K562 (cell line): Measurements from ENCODE around the gene TAF1L. TPM values are rescaled to one million over a fixed set of nuclear protein-coding genes. Genes with fewer than 3 reads are reported as not detected.

ENCODE experiments used
- ATF3 ChIP-seq, 2 experiments: fragments of 450-650 bp in 1 of 2; sonication (generic) in 1 of 2; formaldehyde crosslinking in 1 of 2; IDR thresholded peaks in 1 of 2; conservative IDR thresholded peaks in 1 of 2; 2 replicates each; pipeline versions ENCODE4 v1.6.1 to v1.8.1; 2016 to 2023; ENCODE audit warnings: mild to moderate bottlenecking in 2 of 2, moderate library complexity in 2 of 2, inconsistent platforms in 1 of 2, missing genetic modification reagents in 1 of 2
- HIVEP1 ChIP-seq: fragments of 250-450 bp; sonication (Bioruptor Pico); IDR thresholded peaks from 2 replicates; pipeline ENCODE4 v1.4.0; 2020; ENCODE audit warnings: mild to moderate bottlenecking
- MAFK ChIP-seq: IDR thresholded peaks from 2 replicates; pipeline ENCODE4 v1.6.1; 2011; ENCODE audit warnings: low read length, improper control_type of control experiment
- NR2C1 ChIP-seq, 2 experiments: fragments of 450-650 bp; IDR thresholded peaks; 2 replicates each; pipeline ENCODE4 v1.6.1; 2017; ENCODE audit warnings: mild to moderate bottlenecking in 2 of 2, antibody characterized with exemption in 1 of 2, inconsistent platforms in 1 of 2, missing compliant biosample characterization in 1 of 2, missing genetic modification characterization in 1 of 2
- SREBF1 ChIP-seq: fragments of 150-350 bp; IDR thresholded peaks from 2 replicates; pipeline ENCODE4 v1.6.1; 2014; ENCODE audit warnings: antibody characterized with exemption, low read depth, low read length, borderline replicate concordance
- TAL1 ChIP-seq: fragments of 450-650 bp; IDR thresholded peaks from 2 replicates; pipeline ENCODE4 v1.6.1; 2016; ENCODE audit warnings: mild to moderate bottlenecking
- TOE1 ChIP-seq, 2 experiments: fragments of 450-650 bp in 1 of 2; sonication (generic) in 1 of 2; formaldehyde crosslinking in 1 of 2; IDR thresholded peaks; 2 replicates each; pipeline versions ENCODE4 v1.7.1 to v1.8.0; 2016 to 2022; ENCODE audit warnings: borderline replicate concordance in 2 of 2, mild to moderate bottlenecking in 2 of 2, antibody characterized with exemption in 1 of 2, inconsistent platforms in 1 of 2, low read depth in 1 of 2, missing genetic modification reagents in 1 of 2, moderate library complexity in 1 of 2
- ZBTB40 ChIP-seq, 2 experiments: fragments of 450-650 bp in 1 of 2; sonication (generic) in 1 of 2; formaldehyde crosslinking in 1 of 2; IDR thresholded peaks; 2 replicates each; pipeline versions ENCODE4 v1.7.1 to v1.9.0; 2016 to 2022; ENCODE audit warnings: inconsistent platforms in 1 of 2, mild to moderate bottlenecking in 1 of 2, missing genetic modification reagents in 1 of 2
- ZBTB9 ChIP-seq: fragments of 450-650 bp; formaldehyde crosslinking; IDR thresholded peaks from 2 replicates; pipeline ENCODE4 v1.4.0; 2020; ENCODE audit warnings: mild to moderate bottlenecking, moderate library complexity
- ZFX ChIP-seq: sonication (generic); formaldehyde crosslinking; IDR thresholded peaks from 2 replicates; pipeline ENCODE4 v1.8.0; 2022; ENCODE audit warnings: mild to moderate bottlenecking, missing genetic modification reagents, moderate library complexity
- ZNF639 ChIP-seq, 2 experiments: fragments of 200-800 bp in 1 of 2; sonication (Bioruptor generic) in 1 of 2; sonication (generic) in 1 of 2; formaldehyde crosslinking in 1 of 2; IDR thresholded peaks in 1 of 2; conservative IDR thresholded peaks in 1 of 2; 2 replicates each; pipeline versions ENCODE4 v1.5.0 to v1.6.1; 2016 to 2020; ENCODE audit warnings: missing compliant biosample characterization in 1 of 2, missing genetic modification characterization in 1 of 2, missing genetic modification reagents in 1 of 2
- ZNF75A ChIP-seq: fragments of 450-650 bp; formaldehyde crosslinking; IDR thresholded peaks from 2 replicates; pipeline ENCODE4 v1.4.0; 2020; ENCODE audit warnings: mild to moderate bottlenecking
- ZNF76 ChIP-seq: fragments of 250-450 bp; sonication (Bioruptor Pico); IDR thresholded peaks from 2 replicates; pipeline ENCODE4 v1.4.0; 2020; ENCODE audit warnings: mild to moderate bottlenecking, moderate library complexity, borderline replicate concordance
- polyA plus RNA-seq, 8 experiments: library from polyadenylated mRNA; depleted of rRNA in 4 of 8; stranded (reverse) in 5 of 8; unstranded in 3 of 8; fragments of >200 nt; fragmentation: Nextera tagmentation in 2 of 8; fragmentation: Illumina TruSeq in 1 of 8; extraction: Ambion mirVana in 2 of 8; extraction: Trizol in 1 of 8; gene quantifications; 2 replicates each; pipeline versions ENCODE4 v1.2.1 to v1.2.3, GENCODE V29; 2011 to 2014; ENCODE audit warnings: inconsistent platforms in 1 of 8, missing spikeins in 1 of 8
- total RNA-seq, 7 experiments: library from RNA; depleted of rRNA in 6 of 7; stranded (reverse); fragments of >200 nt in 6 of 7; fragmentation: Illumina TruSeq in 2 of 7; extraction: Trizol in 2 of 7; gene quantifications; 2 replicates each; pipeline versions ENCODE4 v1.2.1 to v1.2.3, GENCODE V29; 2011 to 2021; ENCODE audit warnings: low replicate concordance in 1 of 7

Gene TAF1L
- total and polyA plus RNA-seq, 9 of the 15 experiments (the other 6 are each of a cell fraction or from before 2014, with no cell fraction given) = 0.01 to 0.04 (median 0.03) TPM; not detected in 3

GRCh38 chr9:32631991-32632390 lies 3.5 kb downstream of the TAF1L start (continued):
- no peak for TF ChIP-seq ZBTB40 (IDR thresholded peaks at IDR 0.05)
- no peak for TF ChIP-seq ZBTB40 (CRISPR knock-in tag; IDR thresholded peaks at IDR 0.05)
- no peak for TF ChIP-seq NR2C1 (IDR thresholded peaks at IDR 0.05)
- TF ChIP-seq NR2C1 (tag; IDR thresholded peaks at IDR 0.05) = no peak
- no peak for TF ChIP-seq ZNF639 (CRISPR knock-in tag; conservative IDR thresholded peaks at IDR 0.05 in 1 of 2, IDR thresholded peaks at IDR 0.05 in 1 of 2)
- TF ChIP-seq ZBTB9 (CRISPR knock-in tag) = no peak
- no peak for TF ChIP-seq MAFK
- no peak for TF ChIP-seq ZFX (CRISPR knock-in tag)
- no peak for TF ChIP-seq ZNF75A (CRISPR knock-in tag)
- no peak for TF ChIP-seq HIVEP1 (CRISPR knock-in tag)
- peak; percentile 91 for TF ChIP-seq TAL1
- no peak for TF ChIP-seq SREBF1
- no peak for TF ChIP-seq TOE1 (IDR thresholded peaks at IDR 0.05; ENCODE audit: borderline replicate concordance)
- no peak for TF ChIP-seq TOE1 (CRISPR knock-in tag; IDR thresholded peaks at IDR 0.05; ENCODE audit: borderline replicate concordance, low read depth)
- TF ChIP-seq ATF3 (IDR thresholded peaks at IDR 0.05) = peak; percentile 34; the same call in 1 of the 2 replicates
- no peak for TF ChIP-seq ATF3 (CRISPR knock-in tag; conservative IDR thresholded peaks at IDR 0.05)
- no peak for TF ChIP-seq ZNF76 (CRISPR knock-in tag)
